ENCODE measurements around the gene PMCH.
"Not testable (repeated sequence)": the region's sequence is repeated elsewhere in the genome, so short reads cannot be mapped to it uniquely, and the experiment has no call there.

The PMCH gene

GRCh38 chr12:102167821-102168604 lies 29.6 kb downstream of the PMCH start:
- Mint-ChIP-seq H3K4me3 (no peak overlapping the region), H3K9me3 (no peaks in the 10 kb centered on the region), H3K36me3 (ENCODE audit: low read depth) (peaks cover 18% of the 10 kb centered on the region), H3K27ac (peak overlapping the region; percentile 14), H3K4me1 (no peaks in the 10 kb centered on the region), H3K27me3 (ENCODE audit: low read depth, poor library complexity) (no peaks in the 10 kb centered on the region)
- TF ChIP-seq CTCF (IDR thresholded peaks at IDR 0.05) = no peak
- DNase-seq = no peak

- Mint-ChIP-seq H3K4me3 (no peak overlapping the region), H3K4me1 (no peaks in the 10 kb centered on the region), H3K9me3 (no peaks in the 10 kb centered on the region), H3K27ac (no peak overlapping the region), H3K36me3 (ENCODE audit: low read depth) (peaks cover 23% of the 10 kb centered on the region), H3K27me3 (ENCODE audit: low read depth, poor library complexity) (no peaks in the 10 kb centered on the region)
- DNase-seq = no peak
- no peak for TF ChIP-seq CTCF (IDR thresholded peaks at IDR 0.05)
Measured at GRCh38 chr12:102163383-102163782, 34.2 kb downstream of the PMCH start.

- H3K4me1 Mint-ChIP-seq; H3K9me3 Mint-ChIP-seq; H3K4me3 Mint-ChIP-seq; H3K27ac Mint-ChIP-seq; DNase-seq; H3K27me3 Mint-ChIP-seq (ENCODE audit: low read depth, poor library complexity): not testable (repeated sequence)
- H3K36me3 Mint-ChIP-seq (ENCODE audit: low read depth) = peaks cover 55% of the 10 kb centered on the region
Measured at GRCh38 chr12:102155206-102155605, 42.4 kb downstream of the PMCH start.

GRCh38 chr12:102147062-102147587 lies 50.5 kb downstream of the PMCH start:
- peaks cover 49% of the 10 kb centered on the region for H3K9me3 Mint-ChIP-seq
- not testable (repeated sequence) for H3K4me1 Mint-ChIP-seq; H3K4me3 Mint-ChIP-seq; H3K27me3 Mint-ChIP-seq (ENCODE audit: low read depth, poor library complexity); DNase-seq; H3K27ac Mint-ChIP-seq
- H3K36me3 Mint-ChIP-seq (ENCODE audit: low read depth) = peaks cover 79% of the 10 kb centered on the region

Measured in nephron progenitor cell (in vitro differentiated cells).